IMR-90 (cell line): ENCODE data around the gene LGALS4. TPM values are rescaled to one million over a fixed set of nuclear protein-coding genes. Genes with fewer than 3 reads are reported as not detected.

Experiments
- ATAC-seq: fragments of 200-7000 bp; cut with Tn5 transposase; 2 replicates; pipeline ENCODE4 v1.9.1; 2020; ENCODE audit warnings: low read depth, mild to moderate bottlenecking, moderate library complexity
- BruUV-seq: library from RNA; stranded (reverse); fragments of 400-500 nt; replicated peaks from 2 replicates; lab custom pipeline; 2021; lab: Mats Ljungman, UMichigan
- CTCF ChIA-PET: fragments of 300-600 bp; formaldehyde crosslinking; extraction: SDS; loops from one replicate; lab custom pipeline; 2021; ENCODE audit warnings: antibody characterized with exemption; lab: Yijun Ruan, JAX
- POLR2A ChIA-PET: fragments of 300-600 bp; sonication (Branson Sonifier 250); formaldehyde crosslinking; loops from one replicate; lab custom pipeline; 2022; ENCODE audit warnings: antibody characterized with exemption; ENCODE audit not compliant: unreplicated experiment; lab: Charles Lee
- DNase-seq: peaks from one replicate; pipeline ENCODE4 v3.0.0; 2013
- H2AFZ ChIP-seq: replicated peaks from 2 replicates; pipeline ENCODE3; 2013; ENCODE audit warnings: low read length, mild to moderate bottlenecking; ENCODE audit not compliant: poor library complexity
- H2AK5ac ChIP-seq: 2 replicates; pipeline ENCODE4 v1.6.1; 2013; ENCODE audit warnings: low read depth, low read length, inconsistent platforms
- H2AK9ac ChIP-seq: replicated peaks from 2 replicates; pipeline ENCODE3; 2013; ENCODE audit warnings: mild to moderate bottlenecking, low read depth, low read length, moderate library complexity; ENCODE audit not compliant: poor library complexity
- H2BK120ac ChIP-seq: 2 replicates; pipeline ENCODE4 v1.6.1; 2013; ENCODE audit warnings: low read depth, low read length, inconsistent platforms
- H2BK15ac ChIP-seq: 3 replicates; pipeline ENCODE4 v1.6.1; 2013; ENCODE audit warnings: low read depth, low read length, inconsistent platforms
- H2BK20ac ChIP-seq: 2 replicates; pipeline ENCODE4 v1.6.1; 2013; ENCODE audit warnings: low read depth, mild to moderate bottlenecking, inconsistent platforms, low read length, moderate library complexity
- H2BK5ac ChIP-seq: 2 replicates; pipeline ENCODE4 v1.6.1; 2013; ENCODE audit warnings: mild to moderate bottlenecking, low read depth, low read length, inconsistent platforms; ENCODE audit not compliant: poor library complexity, severe bottlenecking
- H3K14ac ChIP-seq: replicated peaks from 2 replicates; pipeline ENCODE4 v1.6.1; 2013; ENCODE audit warnings: low read depth, low read length, inconsistent platforms
- H3K18ac ChIP-seq: 2 replicates; pipeline ENCODE4 v1.6.1; 2013; ENCODE audit warnings: low read depth, low read length, control low read depth
- H3K23ac ChIP-seq: 2 replicates; pipeline ENCODE4 v1.6.1; 2013; ENCODE audit warnings: low read depth, low read length, inconsistent platforms
- H3K27ac ChIP-seq: 2 replicates; pipeline ENCODE4 v1.5.1; 2013; ENCODE audit warnings: mild to moderate bottlenecking, control low read depth, low read length; ENCODE audit not compliant: insufficient read depth
- H3K27me3 ChIP-seq: 2 replicates; pipeline ENCODE4 v1.6.1; 2013; ENCODE audit warnings: low read length; ENCODE audit not compliant: control insufficient read depth, insufficient read depth
- H3K36me3 ChIP-seq: 2 replicates; pipeline ENCODE4 v1.6.1; 2013; ENCODE audit warnings: low read length, mixed read lengths; ENCODE audit not compliant: control insufficient read depth, insufficient read depth
- H3K4ac ChIP-seq: 2 replicates; pipeline ENCODE4 v1.6.1; 2013; ENCODE audit warnings: low read depth, low read length, inconsistent platforms
- H3K4me1 ChIP-seq: 2 replicates; pipeline ENCODE4 v1.6.1; 2013; ENCODE audit warnings: low read length, mixed read lengths; ENCODE audit not compliant: control insufficient read depth, insufficient read depth
- H3K4me2 ChIP-seq: 2 replicates; pipeline ENCODE4 v1.6.1; 2013; ENCODE audit warnings: low read depth, mild to moderate bottlenecking, control low read depth, low read length, moderate library complexity
- H3K4me3 ChIP-seq: 2 replicates; pipeline ENCODE4 v1.5.1; 2013; ENCODE audit warnings: low read depth, mild to moderate bottlenecking, control low read depth, low read length, moderate library complexity; ENCODE audit not compliant: insufficient read depth
- H3K56ac ChIP-seq: 2 replicates; pipeline ENCODE4 v1.6.1; 2013; ENCODE audit warnings: low read length, inconsistent platforms; ENCODE audit not compliant: insufficient read depth; ENCODE audit errors: extremely low read depth
- H3K79me1 ChIP-seq, 2 experiments: 2 replicates each; pipeline ENCODE4 v1.6.1; 2013; ENCODE audit warnings: low read length in 2 of 2, inconsistent platforms in 1 of 2, low read depth in 1 of 2
- H3K9ac ChIP-seq: 2 replicates; pipeline ENCODE4 v1.6.1; 2013; ENCODE audit warnings: low read depth, low read length, control low read depth
- H3K9me1 ChIP-seq: 2 replicates; pipeline ENCODE4 v1.6.1; 2013; ENCODE audit warnings: low read length, inconsistent platforms; ENCODE audit not compliant: insufficient read depth
- H3K9me3 ChIP-seq: 2 replicates; pipeline ENCODE4 v1.6.1; 2013; ENCODE audit warnings: low read length; ENCODE audit not compliant: control insufficient read depth, insufficient read depth
- H4K20me1 ChIP-seq: 2 replicates; pipeline ENCODE4 v1.6.1; 2013; ENCODE audit warnings: low read length, inconsistent platforms; ENCODE audit not compliant: insufficient read depth
- H4K5ac ChIP-seq: 2 replicates; pipeline ENCODE4 v1.6.1; 2013; ENCODE audit warnings: mild to moderate bottlenecking, low read depth, low read length, control low read depth
- H4K8ac ChIP-seq, 2 experiments: 2 replicates each; pipeline ENCODE4 v1.6.1; 2013; ENCODE audit warnings: low read depth in 2 of 2, low read length in 2 of 2, control low read depth in 1 of 2, inconsistent platforms in 1 of 2
- H4K91ac ChIP-seq: 2 replicates; pipeline ENCODE4 v1.6.1; 2013; ENCODE audit warnings: low read depth, low read length, inconsistent platforms; ENCODE audit not compliant: insufficient read depth
- BHLHE40 ChIP-seq: fragments of 150-350 bp; IDR thresholded peaks from 2 replicates; pipeline ENCODE4 v1.6.1; 2016; ENCODE audit warnings: mild to moderate bottlenecking, low read depth, low read length
- CEBPB ChIP-seq: IDR thresholded peaks from 2 replicates; pipeline ENCODE4 v1.6.1; 2012; ENCODE audit warnings: low read depth, low read length, improper control_type of control experiment
- CHD1 ChIP-seq: IDR thresholded peaks from 2 replicates; pipeline ENCODE4 v1.6.1; 2012; ENCODE audit warnings: low read depth, low read length, improper control_type of control experiment
- FOS ChIP-seq: fragments of 150-350 bp; IDR thresholded peaks from 2 replicates; pipeline ENCODE4 v1.6.1; 2016; ENCODE audit warnings: low read depth, low read length
- MAFK ChIP-seq: IDR thresholded peaks from 2 replicates; pipeline ENCODE4 v1.6.1; 2012; ENCODE audit warnings: low read depth, low read length, improper control_type of control experiment
- MAZ ChIP-seq: IDR thresholded peaks from 2 replicates; pipeline ENCODE4 v1.6.1; 2012; ENCODE audit warnings: low read depth, mild to moderate bottlenecking, low read length, improper control_type of control experiment, moderate library complexity, borderline replicate concordance
- MXI1 ChIP-seq: IDR thresholded peaks from 2 replicates; pipeline ENCODE4 v1.6.1; 2012; ENCODE audit warnings: low read depth, mild to moderate bottlenecking, low read length, moderate library complexity, borderline replicate concordance
- NFE2L2 ChIP-seq: fragments of 150-350 bp; IDR thresholded peaks from 2 replicates; pipeline ENCODE4 v1.6.1; 2016; ENCODE audit warnings: low read depth, mild to moderate bottlenecking, low read length
- POLR2A ChIP-seq: IDR thresholded peaks from 2 replicates; pipeline ENCODE4 v1.6.1; 2012; ENCODE audit warnings: mild to moderate bottlenecking, low read depth, low read length
- RAD21 ChIP-seq: IDR thresholded peaks from 2 replicates; pipeline ENCODE4 v1.6.1; 2012; ENCODE audit warnings: low read length, improper control_type of control experiment
- RCOR1 ChIP-seq: IDR thresholded peaks from 2 replicates; pipeline ENCODE4 v1.6.1; 2012; ENCODE audit warnings: mild to moderate bottlenecking, low read length, improper control_type of control experiment; ENCODE audit not compliant: insufficient replicate concordance
- RFX5 ChIP-seq: IDR thresholded peaks from 2 replicates; pipeline ENCODE4 v1.8.0; 2012; ENCODE audit warnings: low read depth, mild to moderate bottlenecking, low read length, moderate library complexity
- SMC3 ChIP-seq: fragments of 150-350 bp; IDR thresholded peaks from 2 replicates; pipeline ENCODE4 v1.6.1; 2016; ENCODE audit warnings: low read depth, mild to moderate bottlenecking, antibody characterized with exemption, low read length, moderate library complexity
- WGBS, 2 experiments: methylation state at CpG; one replicate each; pipeline versions ENCODE4 v1.1.5 to v1.1.7; 2013; ENCODE audit warnings: missing lambda C conversion rate in 2 of 2; ENCODE audit not compliant: insufficient read length in 1 of 2; ENCODE audit errors: extremely low coverage in 2 of 2; 5-methylcytosine and 5-hydroxymethylcytosine counted together
- dilution Hi-C: fragments of 300-500 bp; cut with HindIII; formaldehyde crosslinking; loops from one replicate; pipeline ENCODE4 v1.14.3; 2018; ENCODE audit warnings: low sequenced_read_pairs; ENCODE audit not compliant: unreplicated experiment
- in situ Hi-C: fragments of 300-500 bp; cut with MboI; formaldehyde crosslinking; loops from 3 replicates; pipeline ENCODE4 v1.14.3; 2019; ENCODE audit warnings: low sequenced_read_pairs, inconsistent platforms, mixed read lengths
- intact Hi-C: fragments of 100-400 bp; cut with micrococcal nuclease; formaldehyde crosslinking; loops from 2 replicates; pipeline ENCODE4 v1.10.0; 2022
- polyA plus RNA-seq, 3 experiments: library from polyadenylated mRNA; depleted of rRNA; stranded (reverse); fragments of >200 nt; gene quantifications; 2 replicates each; pipeline ENCODE4 v1.2.3, GENCODE V29; 2012; ENCODE audit warnings: low replicate concordance in 1 of 3
- total RNA-seq: library from RNA; depleted of rRNA; stranded (reverse); fragments of >200 nt; gene quantifications from 2 replicates; pipeline ENCODE4 v1.2.3, GENCODE V29; 2012
- TF ChIP-seq, protein P1 (sequence below): fragments of 150-350 bp; IDR thresholded peaks from 2 replicates; pipeline ENCODE4 v1.6.1; 2016; ENCODE audit warnings: low read depth, mild to moderate bottlenecking, low read length, moderate library complexity, borderline replicate concordance
- TF ChIP-seq, protein P2 (sequence below): conservative IDR thresholded peaks from 2 replicates; pipeline ENCODE4 v1.5.1; 2012; ENCODE audit warnings: mild to moderate bottlenecking, low read depth, low read length, improper control_type of control experiment

LGALS4 gene
- total and polyA plus RNA-seq, 2 of the 4 experiments (the other 2 are of a cell fraction) = 0.29 TPM; not detected in 1

DNA sequence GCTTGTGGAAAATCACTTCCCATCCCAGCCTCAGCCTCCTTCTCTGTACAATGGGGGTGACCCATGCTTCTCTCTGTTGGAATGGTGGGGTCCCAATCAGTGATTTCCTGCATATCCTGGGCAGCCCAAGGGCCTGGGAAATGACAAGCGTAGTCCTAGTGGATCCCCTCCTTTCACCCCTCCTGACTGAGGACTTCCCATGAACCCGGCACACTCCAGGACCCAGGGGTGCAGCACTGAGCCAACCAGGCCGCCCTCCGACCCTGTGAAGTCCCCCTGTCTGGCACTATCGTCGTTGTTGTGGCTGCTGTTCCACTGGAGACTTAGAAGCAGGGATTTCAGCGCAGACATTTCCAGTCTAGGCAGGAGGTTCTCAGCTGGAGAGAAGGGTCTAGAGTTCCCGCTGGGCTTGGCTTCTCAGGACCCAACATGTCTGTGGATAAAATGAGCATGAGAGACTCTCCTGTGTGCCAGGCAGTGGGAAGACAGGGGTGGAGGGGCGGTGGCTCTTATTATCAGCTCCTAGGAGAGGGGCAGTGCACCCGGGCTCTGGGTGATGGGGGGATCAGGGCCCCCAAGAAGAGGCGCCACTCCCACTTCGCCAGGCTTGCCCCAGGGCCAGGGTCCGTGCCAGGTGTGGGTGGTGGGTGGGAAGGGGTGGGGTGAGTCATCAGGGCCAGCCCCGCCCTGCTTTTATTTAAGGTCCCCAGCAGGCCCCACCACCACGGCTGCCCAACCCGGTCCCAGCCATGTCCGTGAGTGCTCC is 24.1 kb downstream of the LGALS4 start, which contains the start of gene LGALS7B:
TSS of gene LGALS7B (plus strand) at position 723 of the 766 bp plus-strand sequence. CDS start at position 750, 27 bp downstream.
- in situ Hi-C loops = no loop called here
- Histone ChIP-seq H3K79me1 (no peaks in the 10 kb centered on the region), H3K4me3 (no peak within 1 kb of the TSS), H4K20me1 (no peaks in the 10 kb centered on the region), H2BK20ac (no peak within 1 kb of the TSS), H2BK120ac (no peak within 1 kb of the TSS), H3K23ac (no peak within 1 kb of the TSS), H2AFZ (peak within 1 kb of the TSS; percentile 67), H2BK15ac (no peak within 1 kb of the TSS), H3K18ac (no peak within 1 kb of the TSS), H4K5ac (no peak within 1 kb of the TSS), H3K27me3 (no peaks in the 10 kb centered on the region; the same call in 1 of the 2 replicates), H2AK5ac (no peak within 1 kb of the TSS), H3K4me2 (no peak within 1 kb of the TSS), H3K36me3 (no peaks in the 10 kb centered on the region), H3K4ac (no peak within 1 kb of the TSS), H3K4me1 (peaks cover 5% of the 10 kb centered on the region), H3K14ac (no peak within 1 kb of the TSS), H2AK9ac (no peak within 1 kb of the TSS), H4K91ac (no peak within 1 kb of the TSS), H3K27ac (no peak within 1 kb of the TSS), H3K9me3 (no peaks in the 10 kb centered on the region), H3K56ac (no peak within 1 kb of the TSS), H2BK5ac (no peak within 1 kb of the TSS), H3K9ac (no peak within 1 kb of the TSS), H4K8ac (no peak within 1 kb of the TSS), H3K9me1 (peaks cover 3% of the 10 kb centered on the region; the same call in 1 of the 2 replicates)
- no peak for TF ChIP-seq FOS
- no peak for TF ChIP-seq MAZ
- no peak for TF ChIP-seq RFX5
- TF ChIP-seq CEBPB = no peak
- no peak for TF ChIP-seq BHLHE40
- TF ChIP-seq NFE2L2 = no peak
- no peak for TF ChIP-seq MAFK
- TF ChIP-seq, protein P1, sequence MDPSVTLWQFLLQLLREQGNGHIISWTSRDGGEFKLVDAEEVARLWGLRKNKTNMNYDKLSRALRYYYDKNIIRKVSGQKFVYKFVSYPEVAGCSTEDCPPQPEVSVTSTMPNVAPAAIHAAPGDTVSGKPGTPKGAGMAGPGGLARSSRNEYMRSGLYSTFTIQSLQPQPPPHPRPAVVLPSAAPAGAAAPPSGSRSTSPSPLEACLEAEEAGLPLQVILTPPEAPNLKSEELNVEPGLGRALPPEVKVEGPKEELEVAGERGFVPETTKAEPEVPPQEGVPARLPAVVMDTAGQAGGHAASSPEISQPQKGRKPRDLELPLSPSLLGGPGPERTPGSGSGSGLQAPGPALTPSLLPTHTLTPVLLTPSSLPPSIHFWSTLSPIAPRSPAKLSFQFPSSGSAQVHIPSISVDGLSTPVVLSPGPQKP = no peak
- no peak for TF ChIP-seq SMC3
- TF ChIP-seq RAD21 = no peak
- TF ChIP-seq CHD1 = no peak
- no peak for TF ChIP-seq MXI1
- no peak for TF ChIP-seq RCOR1
- TF ChIP-seq POLR2A = no peak
- TF ChIP-seq, protein P2, sequence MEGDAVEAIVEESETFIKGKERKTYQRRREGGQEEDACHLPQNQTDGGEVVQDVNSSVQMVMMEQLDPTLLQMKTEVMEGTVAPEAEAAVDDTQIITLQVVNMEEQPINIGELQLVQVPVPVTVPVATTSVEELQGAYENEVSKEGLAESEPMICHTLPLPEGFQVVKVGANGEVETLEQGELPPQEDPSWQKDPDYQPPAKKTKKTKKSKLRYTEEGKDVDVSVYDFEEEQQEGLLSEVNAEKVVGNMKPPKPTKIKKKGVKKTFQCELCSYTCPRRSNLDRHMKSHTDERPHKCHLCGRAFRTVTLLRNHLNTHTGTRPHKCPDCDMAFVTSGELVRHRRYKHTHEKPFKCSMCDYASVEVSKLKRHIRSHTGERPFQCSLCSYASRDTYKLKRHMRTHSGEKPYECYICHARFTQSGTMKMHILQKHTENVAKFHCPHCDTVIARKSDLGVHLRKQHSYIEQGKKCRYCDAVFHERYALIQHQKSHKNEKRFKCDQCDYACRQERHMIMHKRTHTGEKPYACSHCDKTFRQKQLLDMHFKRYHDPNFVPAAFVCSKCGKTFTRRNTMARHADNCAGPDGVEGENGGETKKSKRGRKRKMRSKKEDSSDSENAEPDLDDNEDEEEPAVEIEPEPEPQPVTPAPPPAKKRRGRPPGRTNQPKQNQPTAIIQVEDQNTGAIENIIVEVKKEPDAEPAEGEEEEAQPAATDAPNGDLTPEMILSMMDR = no peak
- no TSS peak for BruUV-seq
- DNase-seq = no peak
- dilution Hi-C loops = no loop called here
- ATAC-seq = no peak
- intact Hi-C loops = no loop called here
- 30% methylated on average over 4 of the region's 17 CpGs; no CpG with 5 or more reads in 1 of the 2 experiments for WGBS, 2 experiments
- POLR2A ChIA-PET = no interaction called here
- CTCF ChIA-PET = no interaction called here
